ENCODE data around the gene PPP1R12A. TPM values are rescaled to one million over a fixed set of nuclear protein-coding genes. Genes with fewer than 3 reads are reported as not detected.
A peak's percentile ranks its signal among the peaks of the same experiment; 100 is the strongest.

The PPP1R12A gene
- total RNA-seq, 6 experiments from 2014 or later, result 104 to 122 (median 113) TPM

DNA sequence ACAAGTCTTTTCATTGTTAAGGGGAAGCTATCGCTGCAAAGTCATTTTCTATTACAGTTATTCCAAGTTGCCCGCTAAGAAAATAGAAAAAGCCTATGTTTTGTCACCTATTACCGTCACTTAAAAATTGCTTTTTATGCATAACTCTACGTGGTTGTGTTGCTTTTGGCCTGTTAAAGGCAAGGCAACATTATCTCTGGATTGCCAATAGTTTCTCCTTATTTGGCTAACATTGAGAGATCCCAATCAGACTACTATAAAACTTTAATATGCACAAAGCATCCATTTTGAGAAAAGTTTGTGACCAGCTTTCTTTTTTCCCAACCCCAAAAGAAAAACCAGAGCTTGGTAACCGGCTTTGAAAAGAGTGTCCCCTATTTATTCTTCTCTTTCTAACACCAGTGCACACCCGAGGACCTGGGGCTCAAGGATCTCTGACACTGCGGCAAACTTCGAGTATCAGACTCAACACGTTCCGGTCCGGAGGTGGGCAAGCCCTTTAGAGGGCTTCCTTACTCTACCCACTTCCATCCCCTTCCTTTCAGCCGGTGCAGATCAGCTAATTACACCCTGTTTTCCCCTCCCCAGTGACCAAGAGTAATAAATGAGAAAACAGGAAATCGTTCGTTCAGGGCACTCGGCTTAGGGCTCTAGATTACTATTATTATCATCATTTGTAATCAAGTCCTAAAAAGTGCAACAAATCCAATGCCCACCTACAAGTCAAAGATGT, 1.2 kb downstream of the PPP1R12A start:
- Mint-ChIP-seq H3K36me3 (ENCODE audit: low read depth) (peaks cover 29% of the 10 kb centered on the region), H3K4me3 (peak overlapping the region; percentile 97), H3K9me3 (no peaks in the 10 kb centered on the region), H3K4me1 (ENCODE audit: low read depth) (peaks cover 56% of the 10 kb centered on the region), H3K27ac (peak overlapping the region; percentile 99), H3K27me3 (ENCODE audit: insufficient read depth) (peaks cover 2% of the 10 kb centered on the region)
- DNase-seq, result no peak
- TF ChIP-seq, protein P1, sequence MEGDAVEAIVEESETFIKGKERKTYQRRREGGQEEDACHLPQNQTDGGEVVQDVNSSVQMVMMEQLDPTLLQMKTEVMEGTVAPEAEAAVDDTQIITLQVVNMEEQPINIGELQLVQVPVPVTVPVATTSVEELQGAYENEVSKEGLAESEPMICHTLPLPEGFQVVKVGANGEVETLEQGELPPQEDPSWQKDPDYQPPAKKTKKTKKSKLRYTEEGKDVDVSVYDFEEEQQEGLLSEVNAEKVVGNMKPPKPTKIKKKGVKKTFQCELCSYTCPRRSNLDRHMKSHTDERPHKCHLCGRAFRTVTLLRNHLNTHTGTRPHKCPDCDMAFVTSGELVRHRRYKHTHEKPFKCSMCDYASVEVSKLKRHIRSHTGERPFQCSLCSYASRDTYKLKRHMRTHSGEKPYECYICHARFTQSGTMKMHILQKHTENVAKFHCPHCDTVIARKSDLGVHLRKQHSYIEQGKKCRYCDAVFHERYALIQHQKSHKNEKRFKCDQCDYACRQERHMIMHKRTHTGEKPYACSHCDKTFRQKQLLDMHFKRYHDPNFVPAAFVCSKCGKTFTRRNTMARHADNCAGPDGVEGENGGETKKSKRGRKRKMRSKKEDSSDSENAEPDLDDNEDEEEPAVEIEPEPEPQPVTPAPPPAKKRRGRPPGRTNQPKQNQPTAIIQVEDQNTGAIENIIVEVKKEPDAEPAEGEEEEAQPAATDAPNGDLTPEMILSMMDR (IDR thresholded peaks at IDR 0.05), result no peak

DNA sequence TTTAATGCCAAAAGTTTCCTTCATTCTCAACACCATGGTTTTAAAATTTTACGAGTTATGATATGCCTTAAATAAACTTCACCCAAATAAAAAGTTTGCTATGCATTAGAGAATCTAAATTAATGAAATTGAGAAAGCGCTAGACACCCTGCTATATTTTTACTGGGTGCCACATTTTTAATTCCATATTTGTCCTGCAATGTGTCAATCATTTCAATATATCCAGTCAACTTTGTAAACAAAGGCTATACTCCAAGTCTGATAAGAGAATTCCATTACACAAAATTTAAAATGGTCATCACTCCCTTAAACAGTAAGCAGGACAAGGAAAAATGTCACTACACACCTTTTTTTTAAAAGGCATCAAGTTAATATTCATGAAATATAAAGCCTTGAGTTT, 1.9 kb downstream of the PPP1R12A start:
- H3K27ac Mint-ChIP-seq, result peak overlapping the region; percentile 99
- H3K27me3 Mint-ChIP-seq (ENCODE audit: insufficient read depth), result peaks cover 2% of the 10 kb centered on the region
- no peaks in the 10 kb centered on the region for H3K9me3 Mint-ChIP-seq
- peaks cover 62% of the 10 kb centered on the region for H3K4me1 Mint-ChIP-seq (ENCODE audit: low read depth)
- TF ChIP-seq, protein P1 (IDR thresholded peaks at IDR 0.05), result no peak
- DNase-seq, result no peak
- peaks cover 32% of the 10 kb centered on the region for H3K36me3 Mint-ChIP-seq (ENCODE audit: low read depth)
- peak overlapping the region; percentile 97 for H3K4me3 Mint-ChIP-seq

DNA sequence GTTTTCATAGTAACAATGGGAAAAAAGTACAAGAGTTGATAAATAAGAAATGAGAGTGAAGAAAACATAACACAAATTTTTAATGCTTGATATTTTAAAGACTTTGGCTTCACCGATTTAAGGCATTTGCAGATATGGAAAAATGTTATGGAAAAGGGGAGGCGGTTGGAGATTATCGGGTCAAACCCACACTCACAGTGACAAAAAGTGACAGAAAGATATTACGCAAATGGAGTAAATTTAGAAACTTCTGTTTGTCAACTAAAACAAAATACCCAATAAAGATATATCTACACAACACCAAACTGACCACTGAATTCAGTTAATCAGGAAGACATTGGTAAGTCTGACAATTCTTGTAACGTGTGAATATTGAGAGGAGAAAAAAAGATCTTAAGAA, 2.5 kb downstream of the PPP1R12A start:
- TF ChIP-seq, protein P1 (IDR thresholded peaks at IDR 0.05), result no peak
- Mint-ChIP-seq H3K36me3 (ENCODE audit: low read depth) (peaks cover 32% of the 10 kb centered on the region), H3K4me3 (peak overlapping the region; percentile 97), H3K9me3 (no peaks in the 10 kb centered on the region), H3K27me3 (ENCODE audit: insufficient read depth) (peaks cover 2% of the 10 kb centered on the region), H3K4me1 (ENCODE audit: low read depth) (peaks cover 69% of the 10 kb centered on the region), H3K27ac (peak overlapping the region; percentile 99)
- DNase-seq, result no peak

DNA sequence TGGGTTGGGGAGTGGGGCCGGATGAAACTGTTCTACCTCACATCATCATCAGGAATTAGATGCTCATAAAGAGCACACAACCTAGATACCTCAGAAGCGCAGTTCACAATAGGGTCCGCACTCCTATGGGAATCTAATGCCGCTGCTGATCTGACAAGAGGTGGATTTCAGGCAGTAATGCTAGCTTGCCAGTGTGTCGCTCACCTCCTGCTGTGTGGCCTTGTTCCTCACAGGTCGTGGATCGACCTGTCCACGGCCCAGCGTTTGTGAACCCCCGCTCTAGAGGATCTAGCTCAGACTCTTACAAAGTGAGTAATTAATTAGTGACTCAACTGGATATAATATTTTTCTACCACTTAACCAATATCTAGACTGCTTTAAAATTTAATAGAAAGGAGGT, 5.8 kb downstream of the PPP1R12A start:
- Mint-ChIP-seq H3K36me3 (ENCODE audit: low read depth) (peaks cover 29% of the 10 kb centered on the region), H3K27me3 (ENCODE audit: insufficient read depth) (no peaks in the 10 kb centered on the region; the same call in 1 of the 2 replicates), H3K4me3 (no peak overlapping the region), H3K27ac (peak overlapping the region; percentile 47), H3K9me3 (no peaks in the 10 kb centered on the region), H3K4me1 (ENCODE audit: low read depth) (peaks cover 66% of the 10 kb centered on the region)
- DNase-seq, result no peak
- TF ChIP-seq, protein P1 (IDR thresholded peaks at IDR 0.05), result no peak

DNA sequence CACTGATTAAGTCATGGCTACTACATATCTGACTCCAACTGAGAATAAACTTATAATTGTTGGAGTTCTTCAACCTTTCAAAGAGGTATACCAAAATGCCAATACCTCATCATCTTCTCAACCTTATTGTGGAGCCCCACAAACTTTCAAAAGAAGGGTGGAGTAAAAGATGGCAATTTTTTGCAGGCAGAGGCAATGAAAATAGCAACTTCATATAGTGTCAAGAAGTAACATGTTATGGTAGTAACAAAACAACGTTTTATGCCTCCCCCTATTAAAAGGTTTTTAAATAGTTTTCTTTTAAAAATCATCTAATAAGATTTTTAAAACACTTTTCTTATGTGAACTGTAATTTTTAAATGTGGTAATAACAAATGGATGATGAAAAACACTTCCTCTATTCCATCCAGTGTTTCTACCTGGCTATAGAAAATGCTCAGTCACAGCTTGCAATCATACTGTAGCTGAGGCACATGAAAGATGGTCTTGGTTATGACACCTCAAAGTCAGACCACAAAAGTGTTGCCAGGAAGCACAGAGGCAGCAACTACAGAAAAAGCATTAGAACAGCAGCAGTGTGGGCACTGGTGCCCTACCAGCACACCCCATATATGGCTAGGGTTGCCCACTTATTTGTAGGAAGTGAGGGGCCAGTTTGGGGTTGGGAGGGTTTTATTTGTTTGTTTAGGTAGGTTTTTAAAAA, 7.0 kb downstream of the PPP1R12A start:
- peak overlapping the region; percentile 47 for H3K27ac Mint-ChIP-seq
- DNase-seq, result no peak
- H3K9me3 Mint-ChIP-seq, result no peaks in the 10 kb centered on the region
- TF ChIP-seq, protein P1 (IDR thresholded peaks at IDR 0.05), result no peak
- H3K27me3 Mint-ChIP-seq (ENCODE audit: insufficient read depth), result no peaks in the 10 kb centered on the region
- peaks cover 20% of the 10 kb centered on the region for H3K36me3 Mint-ChIP-seq (ENCODE audit: low read depth)
- H3K4me1 Mint-ChIP-seq (ENCODE audit: low read depth), result peaks cover 64% of the 10 kb centered on the region
- H3K4me3 Mint-ChIP-seq, result 0 out of 2 replicates have a peak overlapping the region, but pooled peaks have one; percentile 30

Data from HFFc6 (cell line).